Measurements from ENCODE around the gene CCDC50.

Gene CCDC50

DNA sequence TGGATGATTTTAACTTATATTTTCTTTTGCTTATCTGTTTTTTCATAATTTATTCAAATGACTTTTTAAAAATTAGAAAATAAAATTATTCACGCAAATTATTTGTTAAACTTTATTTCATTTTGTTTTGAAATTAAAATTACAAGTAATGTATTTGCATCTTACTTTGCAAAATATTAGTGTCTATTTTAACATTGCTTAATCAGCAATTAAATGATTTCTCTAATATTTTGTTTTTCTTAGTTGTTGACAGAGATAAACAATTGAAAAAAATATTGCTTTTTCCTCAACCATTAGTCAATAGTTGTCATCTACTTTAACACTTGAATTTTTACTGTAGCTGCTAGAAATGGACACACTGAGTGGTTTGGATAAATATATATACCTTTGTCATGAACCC lies 99.0 kb downstream of the CCDC50 start:
- no peaks in the 10 kb centered on the region for H3K36me3 ChIP-seq (ENCODE audit: control insufficient read depth, insufficient read depth, low read length)
- H3K27me3 ChIP-seq (replicated peaks; ENCODE audit: control insufficient read depth, insufficient read depth, low read length): no peaks in the 10 kb centered on the region
- no peak overlapping the region for H3K4me3 ChIP-seq (replicated peaks; ENCODE audit: low read depth, low read length)
- TF ChIP-seq, protein P1, sequence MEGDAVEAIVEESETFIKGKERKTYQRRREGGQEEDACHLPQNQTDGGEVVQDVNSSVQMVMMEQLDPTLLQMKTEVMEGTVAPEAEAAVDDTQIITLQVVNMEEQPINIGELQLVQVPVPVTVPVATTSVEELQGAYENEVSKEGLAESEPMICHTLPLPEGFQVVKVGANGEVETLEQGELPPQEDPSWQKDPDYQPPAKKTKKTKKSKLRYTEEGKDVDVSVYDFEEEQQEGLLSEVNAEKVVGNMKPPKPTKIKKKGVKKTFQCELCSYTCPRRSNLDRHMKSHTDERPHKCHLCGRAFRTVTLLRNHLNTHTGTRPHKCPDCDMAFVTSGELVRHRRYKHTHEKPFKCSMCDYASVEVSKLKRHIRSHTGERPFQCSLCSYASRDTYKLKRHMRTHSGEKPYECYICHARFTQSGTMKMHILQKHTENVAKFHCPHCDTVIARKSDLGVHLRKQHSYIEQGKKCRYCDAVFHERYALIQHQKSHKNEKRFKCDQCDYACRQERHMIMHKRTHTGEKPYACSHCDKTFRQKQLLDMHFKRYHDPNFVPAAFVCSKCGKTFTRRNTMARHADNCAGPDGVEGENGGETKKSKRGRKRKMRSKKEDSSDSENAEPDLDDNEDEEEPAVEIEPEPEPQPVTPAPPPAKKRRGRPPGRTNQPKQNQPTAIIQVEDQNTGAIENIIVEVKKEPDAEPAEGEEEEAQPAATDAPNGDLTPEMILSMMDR (IDR thresholded peaks at IDR 0.05; ENCODE audit: insufficient read depth, low read length, poor library complexity, severe bottlenecking): no peak
- no peak for DNase-seq (ENCODE audit: extremely low read depth, insufficient read length)

DNA sequence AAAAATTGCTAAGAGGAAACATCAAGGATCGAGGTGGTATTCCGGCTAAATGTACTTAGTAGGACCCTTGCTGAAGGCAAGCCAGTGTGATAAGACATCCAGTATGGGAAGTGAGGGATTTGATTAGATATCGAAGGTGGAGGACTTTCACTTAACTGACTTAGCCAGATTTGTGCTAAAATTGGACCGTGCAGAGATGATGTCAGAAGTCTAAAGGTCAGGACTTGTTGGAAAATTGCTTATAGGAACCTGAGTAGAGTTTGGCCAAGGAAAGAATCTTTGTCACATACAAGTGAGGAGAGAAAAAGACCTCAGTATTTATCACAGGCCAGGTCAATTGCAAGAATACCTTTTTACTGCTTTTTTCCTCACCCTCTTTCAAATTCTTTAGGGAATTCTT lies 100.9 kb downstream of the CCDC50 start:
- Histone ChIP-seq H3K36me3 (ENCODE audit: control insufficient read depth, insufficient read depth, low read length) (no peaks in the 10 kb centered on the region), H3K4me3 (replicated peaks; ENCODE audit: low read depth, low read length) (no peak overlapping the region), H3K27me3 (replicated peaks; ENCODE audit: control insufficient read depth, insufficient read depth, low read length) (no peaks in the 10 kb centered on the region)
- no peak for DNase-seq (ENCODE audit: extremely low read depth, insufficient read length)
- TF ChIP-seq, protein P1 (IDR thresholded peaks at IDR 0.05; ENCODE audit: insufficient read depth, low read length, poor library complexity, severe bottlenecking): no peak

DNA sequence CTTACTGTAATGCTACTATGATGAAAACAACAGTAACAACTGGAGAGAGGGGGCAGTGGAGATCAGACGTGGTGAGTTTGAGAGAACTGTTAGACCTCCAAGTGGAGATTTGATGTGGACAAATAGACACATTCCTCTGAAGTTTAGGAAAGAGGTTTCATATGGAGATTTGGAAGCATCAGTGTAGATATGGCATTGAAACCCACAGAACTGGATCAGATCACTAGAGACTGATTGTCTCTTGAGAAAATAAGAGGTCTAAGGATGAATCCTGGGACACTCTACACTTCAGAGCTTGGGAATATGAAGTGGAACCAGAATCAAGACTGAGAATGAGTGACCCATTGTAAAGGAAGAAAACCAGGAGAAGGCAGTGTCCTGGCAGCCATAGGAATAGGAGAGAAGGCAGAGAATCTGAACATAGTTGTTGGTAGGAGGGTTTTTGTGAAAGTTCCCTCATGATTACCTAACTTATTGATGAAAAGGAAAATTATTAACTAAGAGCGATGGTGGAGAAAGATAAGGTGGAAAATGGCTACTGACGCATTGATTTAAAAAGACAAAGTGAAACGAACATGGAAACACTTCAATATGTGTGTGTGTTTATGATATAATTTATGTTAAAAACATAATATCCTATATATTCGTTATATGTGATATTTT lies 102.1 kb downstream of the CCDC50 start:
- Histone ChIP-seq H3K36me3 (ENCODE audit: control insufficient read depth, insufficient read depth, low read length) (no peaks in the 10 kb centered on the region), H3K27me3 (replicated peaks; ENCODE audit: control insufficient read depth, insufficient read depth, low read length) (no peaks in the 10 kb centered on the region), H3K4me3 (replicated peaks; ENCODE audit: low read depth, low read length) (no peak overlapping the region)
- TF ChIP-seq, protein P1 (IDR thresholded peaks at IDR 0.05; ENCODE audit: insufficient read depth, low read length, poor library complexity, severe bottlenecking): no peak
- no peak for DNase-seq (ENCODE audit: extremely low read depth, insufficient read length)

DNA sequence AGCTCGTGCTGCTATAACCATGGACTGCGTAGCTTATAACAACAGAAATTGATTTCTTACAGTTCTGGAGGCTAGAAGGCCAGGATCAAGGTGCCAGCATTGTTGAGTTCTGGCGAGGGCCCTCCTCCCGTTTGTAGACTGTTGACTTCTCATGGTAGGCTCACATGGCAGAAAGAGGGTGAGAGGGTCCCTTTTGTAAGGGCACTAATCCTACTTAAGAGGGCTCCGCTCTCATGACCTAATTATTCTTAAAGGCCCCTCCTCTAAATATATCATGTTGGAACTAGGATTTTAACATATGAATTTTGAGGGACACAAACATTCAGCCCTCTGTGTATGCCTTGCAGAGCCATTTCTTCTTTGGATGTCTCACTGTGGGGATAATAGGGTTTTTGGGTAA lies 103.0 kb downstream of the CCDC50 start:
- Histone ChIP-seq H3K27me3 (replicated peaks; ENCODE audit: control insufficient read depth, insufficient read depth, low read length) (no peaks in the 10 kb centered on the region), H3K36me3 (ENCODE audit: control insufficient read depth, insufficient read depth, low read length) (no peaks in the 10 kb centered on the region), H3K4me3 (replicated peaks; ENCODE audit: low read depth, low read length) (no peak overlapping the region)
- no peak for DNase-seq (ENCODE audit: extremely low read depth, insufficient read length)
- TF ChIP-seq, protein P1 (IDR thresholded peaks at IDR 0.05; ENCODE audit: insufficient read depth, low read length, poor library complexity, severe bottlenecking): no peak

DNA sequence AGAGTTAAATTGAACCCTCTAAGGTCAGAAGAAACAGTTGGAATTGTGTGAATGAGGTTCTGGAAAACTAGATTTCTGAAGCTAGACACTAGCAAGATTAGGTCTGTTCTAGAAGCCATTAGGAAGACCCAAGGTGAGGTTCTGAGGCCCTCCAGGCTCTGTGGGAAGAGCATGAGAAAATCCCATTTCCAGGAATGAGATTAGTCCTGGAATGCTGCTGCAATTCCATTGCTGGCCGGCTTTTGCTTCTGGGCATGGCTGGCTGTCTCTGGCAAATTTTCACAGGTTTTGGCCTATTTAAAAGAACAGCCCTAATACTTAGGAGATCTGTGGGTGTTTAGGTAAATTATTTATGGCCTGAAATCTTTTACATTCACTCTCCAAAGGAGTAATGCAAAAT lies 104.8 kb downstream of the CCDC50 start:
- H3K27me3 ChIP-seq (replicated peaks; ENCODE audit: control insufficient read depth, insufficient read depth, low read length): no peaks in the 10 kb centered on the region
- no peaks in the 10 kb centered on the region for H3K36me3 ChIP-seq (ENCODE audit: control insufficient read depth, insufficient read depth, low read length)
- TF ChIP-seq, protein P1 (IDR thresholded peaks at IDR 0.05; ENCODE audit: insufficient read depth, low read length, poor library complexity, severe bottlenecking): no peak
- H3K4me3 ChIP-seq (replicated peaks; ENCODE audit: low read depth, low read length): no peak overlapping the region
- DNase-seq (ENCODE audit: extremely low read depth, insufficient read length): no peak

DNA sequence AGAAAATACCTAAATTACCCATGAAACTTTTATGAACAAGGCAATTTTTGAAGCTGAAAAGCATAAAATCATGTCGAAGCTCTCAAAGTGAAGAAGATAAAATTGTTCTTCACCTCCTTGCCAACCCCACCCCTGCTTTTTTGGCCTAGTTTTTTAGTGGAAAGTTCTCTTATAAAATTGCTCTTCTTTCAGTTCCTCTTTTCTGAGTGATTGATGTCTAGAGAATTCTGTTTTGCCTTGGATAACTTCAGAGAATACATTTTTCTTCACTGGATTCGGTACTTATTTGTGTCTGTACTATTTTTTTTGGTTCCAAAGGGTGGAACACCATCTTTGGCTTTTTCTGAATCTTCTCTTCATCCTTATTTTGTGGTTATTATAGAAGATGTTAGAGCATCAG lies 106.8 kb downstream of the CCDC50 start:
- no peaks in the 10 kb centered on the region for H3K36me3 ChIP-seq (ENCODE audit: control insufficient read depth, insufficient read depth, low read length)
- TF ChIP-seq, protein P1 (IDR thresholded peaks at IDR 0.05; ENCODE audit: insufficient read depth, low read length, poor library complexity, severe bottlenecking): no peak
- H3K27me3 ChIP-seq (replicated peaks; ENCODE audit: control insufficient read depth, insufficient read depth, low read length): no peaks in the 10 kb centered on the region
- no peak for DNase-seq (ENCODE audit: extremely low read depth, insufficient read length)
- no peak overlapping the region for H3K4me3 ChIP-seq (replicated peaks; ENCODE audit: low read depth, low read length)

Data from GM06990 (cell line).